ENCODE results near the gene GPATCH1. TPM values are rescaled to one million over a fixed set of nuclear protein-coding genes. Genes with fewer than 3 reads are reported as not detected.
"Not testable (repeated sequence)": the region's sequence is repeated elsewhere in the genome, so short reads cannot be mapped to it uniquely, and the experiment has no call there.

GPATCH1 gene
- total RNA-seq, 6 experiments from 2014 or later = 5.9 to 7.8 (median 7.0) TPM

DNA sequence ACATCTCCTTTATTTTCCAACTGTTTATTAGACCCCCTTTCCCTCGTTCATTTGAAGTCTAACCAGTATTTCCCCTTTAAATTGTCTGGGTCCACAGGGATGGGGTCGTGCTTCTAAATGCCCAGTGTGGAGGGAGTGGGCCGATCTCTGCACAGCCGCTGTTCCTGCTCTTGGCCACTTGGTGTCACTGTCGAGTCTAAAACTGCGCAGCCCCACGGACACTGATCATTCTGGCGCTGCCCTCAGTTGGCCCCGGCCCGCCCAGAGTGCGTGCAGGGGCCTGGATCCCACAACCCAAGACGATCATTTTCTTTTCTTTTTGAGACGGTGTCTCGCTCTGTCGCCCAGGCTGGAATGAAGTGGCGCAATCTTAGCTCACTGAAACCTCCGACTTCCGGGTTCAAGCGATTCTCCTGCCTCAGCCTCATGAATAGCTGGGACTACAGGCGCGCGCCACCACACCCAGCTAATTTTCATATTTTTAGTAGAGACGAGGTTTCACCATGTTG, 63.0 kb downstream of the GPATCH1 start:
- Mint-ChIP-seq H3K4me1 (ENCODE audit: low read depth) (peaks cover 6% of the 10 kb centered on the region), H3K4me3 (no peak overlapping the region)
- DNase-seq = peak; percentile 44

GRCh38 chr19:33146209-33146608, 65.2 kb downstream of the GPATCH1 start:
- peaks cover 6% of the 10 kb centered on the region for H3K4me1 Mint-ChIP-seq (ENCODE audit: low read depth)
- no peak for TF ChIP-seq CTCF (IDR thresholded peaks at IDR 0.05)
- H3K27ac Mint-ChIP-seq = no peak overlapping the region
- H3K9me3 Mint-ChIP-seq = no peaks in the 10 kb centered on the region
- peaks cover 17% of the 10 kb centered on the region for H3K27me3 Mint-ChIP-seq (ENCODE audit: insufficient read depth)
- no peak for DNase-seq
- H3K4me3 Mint-ChIP-seq = no peak overlapping the region
- no peaks in the 10 kb centered on the region for H3K36me3 Mint-ChIP-seq (ENCODE audit: low read depth)

More for the DNA sequence above, 63.0 kb downstream of the GPATCH1 start:
- no peaks in the 10 kb centered on the region for H3K36me3 Mint-ChIP-seq (ENCODE audit: low read depth)
- peaks cover 18% of the 10 kb centered on the region for H3K27me3 Mint-ChIP-seq (ENCODE audit: insufficient read depth)
- TF ChIP-seq CTCF (IDR thresholded peaks at IDR 0.05) = peak; percentile 93
- no peak overlapping the region for H3K27ac Mint-ChIP-seq
- no peaks in the 10 kb centered on the region for H3K9me3 Mint-ChIP-seq

DNA sequence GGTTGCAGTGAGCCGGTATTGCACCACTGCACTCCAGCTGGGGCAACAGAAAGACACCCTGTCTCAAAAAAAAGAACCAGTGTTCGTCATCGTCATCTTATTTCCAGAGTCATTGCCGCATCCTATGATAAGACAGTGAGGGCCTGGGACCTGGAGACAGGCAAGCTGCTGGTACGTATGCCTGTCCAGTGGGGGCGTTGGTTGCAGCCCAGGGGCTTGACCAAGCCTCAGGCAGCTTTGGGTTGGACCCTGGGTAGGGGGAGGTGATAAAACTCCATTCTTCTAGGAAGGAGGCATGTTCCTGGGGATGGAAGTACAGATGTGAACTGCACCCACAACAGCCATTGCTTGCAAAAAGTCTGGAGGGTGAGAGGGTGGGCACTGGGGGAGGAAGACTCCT, 66.6 kb downstream of the GPATCH1 start:
- no peak for DNase-seq
- H3K27ac Mint-ChIP-seq = no peak overlapping the region
- H3K36me3 Mint-ChIP-seq (ENCODE audit: low read depth) = no peaks in the 10 kb centered on the region
- TF ChIP-seq CTCF (IDR thresholded peaks at IDR 0.05) = no peak
- H3K4me1 Mint-ChIP-seq (ENCODE audit: low read depth) = peaks cover 6% of the 10 kb centered on the region
- H3K27me3 Mint-ChIP-seq (ENCODE audit: insufficient read depth) = peaks cover 9% of the 10 kb centered on the region
- H3K4me3 Mint-ChIP-seq = no peak overlapping the region
- H3K9me3 Mint-ChIP-seq = no peaks in the 10 kb centered on the region

DNA sequence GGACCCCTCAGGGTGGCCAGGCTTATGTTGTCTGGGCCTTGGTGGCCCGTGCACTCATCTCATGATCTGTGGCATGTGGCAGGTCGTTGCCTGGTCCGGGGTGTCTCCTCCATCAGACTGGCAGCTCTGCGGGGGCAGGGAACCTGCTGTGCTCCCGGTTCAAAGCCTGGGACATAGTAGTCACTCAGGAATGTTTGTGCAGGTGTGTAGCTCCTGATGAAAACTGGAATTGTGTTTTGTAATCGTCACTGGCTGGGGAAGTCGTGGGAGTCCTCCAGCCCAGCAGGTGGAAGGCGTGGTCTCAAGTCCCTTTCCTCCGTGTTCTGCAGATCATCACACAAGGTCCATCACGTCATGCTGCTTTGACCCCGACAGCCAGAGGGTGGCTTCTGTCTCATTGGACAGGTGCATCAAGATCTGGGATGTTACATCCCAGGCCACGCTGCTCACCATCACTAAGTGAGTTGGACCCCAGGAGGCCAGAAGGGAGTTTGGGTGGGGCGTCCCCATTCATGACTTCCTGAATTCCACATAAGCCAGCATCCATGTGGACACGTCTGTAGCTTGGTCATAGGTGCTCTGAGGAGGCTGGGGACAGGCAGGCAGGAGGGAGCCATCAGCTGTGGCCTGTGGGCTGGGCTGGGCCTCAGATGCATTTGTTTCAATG, 70.0 kb downstream of the GPATCH1 start:
- Mint-ChIP-seq H3K36me3 (ENCODE audit: low read depth) (no peaks in the 10 kb centered on the region), H3K9me3 (no peaks in the 10 kb centered on the region), H3K4me1 (ENCODE audit: low read depth) (peaks cover under 1% of the 10 kb centered on the region), H3K4me3 (no peak overlapping the region), H3K27me3 (ENCODE audit: insufficient read depth) (peaks cover 10% of the 10 kb centered on the region), H3K27ac (no peak overlapping the region)
- no peak for DNase-seq
- TF ChIP-seq CTCF (IDR thresholded peaks at IDR 0.05) = no peak

- H3K27ac Mint-ChIP-seq = no peak overlapping the region
- no peaks in the 10 kb centered on the region for H3K36me3 Mint-ChIP-seq (ENCODE audit: low read depth)
- peaks cover 7% of the 10 kb centered on the region for H3K4me1 Mint-ChIP-seq (ENCODE audit: low read depth)
- H3K27me3 Mint-ChIP-seq (ENCODE audit: insufficient read depth) = peaks cover 4% of the 10 kb centered on the region
- no peaks in the 10 kb centered on the region for H3K9me3 Mint-ChIP-seq
- no peak overlapping the region for H3K4me3 Mint-ChIP-seq
- no peak for DNase-seq
- TF ChIP-seq CTCF (IDR thresholded peaks at IDR 0.05) = no peak
Measured at GRCh38 chr19:33152176-33152575, 71.2 kb downstream of the GPATCH1 start.

GRCh38 chr19:33152625-33153024, 71.6 kb downstream of the GPATCH1 start:
- H3K9me3 Mint-ChIP-seq; H3K27ac Mint-ChIP-seq; H3K27me3 Mint-ChIP-seq (ENCODE audit: insufficient read depth); H3K36me3 Mint-ChIP-seq (ENCODE audit: low read depth); H3K4me3 Mint-ChIP-seq; H3K4me1 Mint-ChIP-seq (ENCODE audit: low read depth); DNase-seq: not testable (repeated sequence)

GRCh38 chr19:33154313-33154712, 73.3 kb downstream of the GPATCH1 start:
- not testable (repeated sequence) for H3K4me1 Mint-ChIP-seq (ENCODE audit: low read depth); H3K27me3 Mint-ChIP-seq (ENCODE audit: insufficient read depth); H3K27ac Mint-ChIP-seq; DNase-seq; H3K9me3 Mint-ChIP-seq; H3K4me3 Mint-ChIP-seq; H3K36me3 Mint-ChIP-seq (ENCODE audit: low read depth)
